GM19193 (cell line): Measurements from ENCODE around the gene SDC4.

Experiments used
- POLR2A ChIP-seq: IDR thresholded peaks from 4 replicates; pipeline ENCODE4 v1.6.1; 2011; ENCODE audit not compliant: insufficient read depth, insufficient read length; ENCODE audit errors: extremely low read depth

Gene SDC4

DNA sequence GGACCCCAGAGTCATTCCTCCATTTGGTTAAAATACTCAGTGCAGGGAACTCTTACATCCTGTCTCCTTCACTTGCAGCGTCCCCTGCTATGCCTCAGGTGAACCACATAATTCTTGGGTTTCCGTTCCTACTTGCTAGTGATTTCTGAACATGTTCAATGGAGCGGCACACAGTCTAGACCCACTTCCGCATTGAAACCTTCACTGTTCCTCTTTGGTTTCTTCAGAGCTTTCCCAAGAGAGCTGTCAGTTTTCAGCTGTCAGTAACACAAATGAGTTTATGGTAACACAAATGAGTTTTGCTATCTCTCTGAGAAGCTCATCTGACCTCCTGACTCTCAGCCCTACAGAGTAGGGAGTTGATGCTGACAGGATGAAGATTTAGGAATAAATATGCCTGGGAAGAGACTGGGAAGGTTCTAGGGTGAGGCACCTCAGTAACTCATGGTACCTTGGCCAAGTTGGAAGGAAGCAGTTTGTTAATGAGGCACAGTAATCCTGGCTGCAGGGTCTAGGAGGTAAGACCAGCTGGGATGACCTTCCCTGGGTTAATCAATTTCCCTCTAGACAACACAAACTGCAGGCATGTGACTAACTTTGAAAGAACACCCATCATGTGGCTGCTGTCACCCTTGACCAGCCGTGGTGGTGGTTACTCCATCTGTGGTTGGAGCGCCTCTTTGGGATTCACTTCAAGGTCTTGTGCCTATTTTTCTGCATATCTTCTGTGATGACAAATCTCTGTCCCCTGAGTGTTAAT, 20.2 kb upstream of the SDC4 start:
- no peak for TF ChIP-seq POLR2A

GRCh38 chr20:45367126-45367525, 18.9 kb upstream of the SDC4 start:
- TF ChIP-seq POLR2A = no peak

DNA sequence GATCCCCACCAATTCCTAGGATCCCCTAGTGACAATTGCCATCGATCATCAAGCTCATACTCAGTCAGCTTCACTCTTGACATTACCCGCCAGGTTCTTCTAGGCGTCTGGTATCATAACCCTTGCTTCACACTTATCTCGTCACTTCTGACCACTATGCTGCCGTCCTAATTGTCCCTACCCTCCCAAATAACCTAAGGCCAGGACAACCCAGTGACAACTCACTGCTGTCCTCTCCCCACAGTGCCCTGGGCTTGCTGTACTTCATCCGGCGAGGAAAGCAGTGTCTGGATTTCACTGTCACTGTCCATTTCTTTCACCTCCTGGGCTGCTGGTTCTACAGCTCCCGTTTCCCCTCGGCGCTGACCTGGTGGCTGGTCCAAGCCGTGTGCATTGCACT, 18.4 kb upstream of the SDC4 start:
- no peak for TF ChIP-seq POLR2A

GRCh38 chr20:45366192-45366591, 18.0 kb upstream of the SDC4 start:
- TF ChIP-seq POLR2A = no peak

- TF ChIP-seq POLR2A = no peak
Observed at GRCh38 chr20:45365444-45365970, 17.3 kb upstream of the SDC4 start.

- TF ChIP-seq POLR2A = no peak
Observed at GRCh38 chr20:45363611-45364492, 15.6 kb upstream of the SDC4 start.

DNA sequence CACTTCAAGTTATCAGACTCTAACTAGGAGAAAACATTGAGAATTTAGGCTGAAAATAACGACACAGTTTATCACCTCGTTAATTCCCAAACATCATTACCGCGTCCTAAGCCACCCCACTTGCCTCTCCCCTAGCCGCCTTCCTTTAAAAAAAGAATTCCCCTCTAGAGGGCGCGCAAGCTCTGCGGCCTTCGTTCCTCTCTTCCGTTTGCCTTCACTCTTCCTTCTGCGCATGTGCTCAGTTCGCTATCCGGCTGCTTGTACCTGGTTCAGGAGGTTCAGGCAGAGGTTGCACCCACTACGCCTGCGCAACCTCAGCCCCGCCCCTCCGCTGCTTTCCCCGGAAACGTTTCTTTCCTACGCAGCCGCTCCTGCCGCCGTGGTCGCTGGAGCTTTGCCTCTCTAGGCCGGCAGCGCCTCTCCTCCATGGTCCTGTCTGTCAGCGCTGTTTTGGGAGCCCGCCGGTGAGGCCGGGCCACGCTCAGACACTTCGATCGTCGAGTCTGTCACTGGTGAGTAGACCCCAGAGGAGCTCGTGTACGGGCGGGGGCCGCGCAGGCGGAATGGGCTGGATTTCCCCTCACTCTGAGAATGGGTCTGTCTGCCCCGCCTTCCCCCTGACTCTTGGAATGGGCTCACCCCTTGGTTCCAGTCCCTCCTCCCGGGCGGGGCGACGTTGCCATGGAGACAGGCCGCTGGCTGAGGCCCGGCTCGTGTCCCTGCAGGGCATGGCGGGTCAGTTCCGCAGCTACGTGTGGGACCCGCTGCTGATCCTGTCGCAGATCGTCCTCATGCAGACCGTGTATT, 14.8 kb upstream of the SDC4 start, which contains the start of gene SYS1:
Gene SYS1, plus strand, starts transcription at position 353 of the 807 bp plus-strand sequence. Its CDS starts 376 bp downstream, at position 729.
- TF ChIP-seq POLR2A = peak; percentile 95

DNA sequence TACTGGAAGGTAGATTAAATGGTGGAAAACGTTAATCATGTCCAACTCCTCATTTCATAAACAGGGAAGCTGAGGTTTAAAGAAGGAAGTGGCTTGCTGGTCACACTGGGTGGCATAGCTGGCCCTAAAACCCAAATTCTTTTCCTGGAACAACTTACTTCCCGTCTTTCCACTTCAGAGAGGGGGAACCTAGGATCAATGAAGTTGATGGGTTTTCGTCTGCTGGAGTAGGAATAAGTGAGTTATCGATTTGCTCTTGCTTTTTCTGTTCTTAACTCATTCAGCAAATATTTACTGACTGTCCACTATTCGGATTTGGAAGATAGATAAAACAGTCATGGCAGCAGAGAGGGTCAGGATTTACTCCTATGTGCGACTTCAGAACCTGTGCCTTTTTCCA, 13.6 kb upstream of the SDC4 start:
- TF ChIP-seq POLR2A = no peak

DNA sequence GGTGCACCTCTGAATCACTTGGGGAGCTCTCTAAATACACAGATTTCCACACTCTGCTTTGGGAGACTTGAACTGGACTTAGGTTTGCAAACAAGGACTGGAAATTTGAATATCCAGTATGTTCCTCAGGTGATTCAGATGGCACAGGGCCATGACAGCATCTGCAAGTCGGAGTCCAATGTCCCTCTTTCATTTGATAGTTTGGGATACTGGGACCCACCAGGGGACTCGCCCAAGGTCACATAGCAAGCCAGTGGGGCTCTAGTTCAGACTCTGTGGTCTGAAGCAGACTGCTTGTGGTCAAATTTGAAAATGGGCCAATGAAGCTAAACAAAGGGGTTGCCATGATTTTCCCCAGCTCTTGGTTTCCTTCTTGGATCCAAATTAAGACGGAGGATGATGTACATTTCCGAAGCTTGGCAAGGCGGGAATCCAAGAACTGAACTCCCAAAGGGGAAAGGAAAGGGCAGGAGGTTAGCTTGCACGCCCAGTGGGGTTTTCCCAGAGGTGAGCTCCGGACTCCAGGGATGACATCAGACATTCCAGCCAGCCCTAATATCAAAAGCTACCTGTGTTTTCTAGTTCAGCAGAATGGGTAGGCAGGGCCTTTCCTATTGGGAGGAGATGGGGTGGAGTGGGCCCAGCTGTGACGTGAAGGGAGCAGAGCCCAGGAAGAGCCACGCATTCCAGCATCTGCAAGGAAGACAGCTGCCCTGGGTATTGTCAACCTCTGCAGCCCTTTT, 11.4 kb upstream of the SDC4 start:
- no peak for TF ChIP-seq POLR2A

GRCh38 chr20:45359069-45359405, 10.8 kb upstream of the SDC4 start:
- no peak for TF ChIP-seq POLR2A

- no peak for TF ChIP-seq POLR2A
Observed at GRCh38 chr20:45358282-45359068, 10.3 kb upstream of the SDC4 start.

DNA sequence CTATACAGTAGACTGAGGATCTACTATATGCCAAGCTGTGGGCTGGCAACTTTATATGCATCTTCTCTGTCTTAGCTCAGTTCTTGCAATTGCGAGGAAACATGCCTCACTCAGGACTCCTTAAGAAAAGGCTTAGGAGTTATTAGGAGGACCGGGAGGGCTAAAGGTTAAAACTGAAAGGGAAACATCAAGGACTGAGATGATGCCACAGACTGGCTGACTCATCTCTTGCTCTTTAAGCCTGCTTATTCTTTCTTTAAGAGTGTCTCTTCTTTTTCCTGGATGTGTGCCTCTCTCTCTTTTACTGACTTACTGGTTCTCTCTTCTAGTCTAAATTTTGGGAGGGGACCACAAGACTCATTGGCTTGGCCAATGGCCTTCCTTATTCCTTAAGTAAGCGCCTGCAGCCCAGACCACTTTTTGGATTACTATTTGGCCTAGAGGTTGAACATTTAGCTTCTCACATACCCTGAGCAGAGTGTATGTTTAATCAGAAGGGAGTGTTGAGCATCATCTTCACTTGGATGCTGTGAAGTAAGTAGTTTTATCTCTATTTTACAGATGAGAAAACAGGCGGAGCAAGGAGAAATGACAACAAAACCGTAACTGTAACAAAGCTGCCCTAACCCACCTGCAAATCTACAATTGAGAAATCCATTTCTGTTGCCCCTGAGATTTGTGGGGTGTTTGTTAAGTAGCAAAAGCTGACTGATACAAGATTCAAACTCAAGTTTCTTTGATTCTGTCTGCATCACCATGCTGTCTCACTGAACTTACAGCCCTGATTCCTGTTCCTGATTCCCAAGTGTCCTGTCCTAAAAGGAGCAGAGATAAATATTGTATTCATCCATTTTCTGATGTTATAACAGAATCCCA, 7.2 kb upstream of the SDC4 start:
- TF ChIP-seq POLR2A = no peak
